HG03108 (cell line): ENCODE results near the gene DENND5A.
"Not testable (repeated sequence)": the region's sequence is repeated elsewhere in the genome, so short reads cannot be mapped to it uniquely, and the experiment has no call there.

ENCODE experiments used
- ATAC-seq: cut with Tn5 transposase; IDR thresholded peaks from one replicate; pipeline ENCODE4 v1.9.1; 2021; ENCODE audit warnings: moderate library complexity; ENCODE audit not compliant: unreplicated experiment

DENND5A gene

DNA sequence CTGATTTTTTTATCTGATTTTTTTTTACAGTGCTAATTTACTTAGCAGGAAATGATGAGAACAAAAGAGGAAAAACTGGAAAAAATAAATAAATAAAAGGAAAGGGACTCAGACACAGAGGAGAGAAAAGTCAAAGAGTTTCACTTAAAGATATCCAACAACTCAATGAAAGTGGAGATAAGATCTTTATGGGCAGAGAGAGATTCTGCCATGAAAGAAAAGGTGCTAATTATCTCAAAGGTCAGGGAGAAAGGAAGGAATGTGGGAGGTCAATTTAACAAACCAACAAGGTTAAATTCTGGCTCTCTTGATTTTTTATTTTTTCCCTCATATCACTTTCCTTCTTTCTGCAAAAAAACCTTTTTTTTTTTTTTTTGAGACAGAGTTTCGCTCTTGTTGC lies 86.0 kb downstream of the DENND5A start:
- no peak for ATAC-seq

DNA sequence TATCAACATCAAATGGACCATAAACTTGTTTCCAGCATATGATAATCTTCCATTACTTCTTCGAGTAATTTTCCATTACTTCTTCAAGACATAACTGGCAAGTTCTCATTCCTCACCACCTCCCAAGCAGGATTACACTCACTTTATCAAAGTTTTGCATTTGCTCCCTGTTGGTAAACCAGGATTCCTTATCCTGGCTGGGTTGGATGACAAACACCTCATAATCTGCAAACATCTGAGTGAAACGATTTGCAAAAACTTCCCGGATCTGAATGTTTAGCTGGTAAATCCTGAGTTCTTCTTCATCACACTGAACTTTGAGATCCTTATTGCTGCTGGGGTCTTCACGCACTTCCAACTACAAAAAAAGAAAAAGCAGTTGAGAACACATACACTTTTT lies 86.4 kb downstream of the DENND5A start:
- ATAC-seq: no peak

DNA sequence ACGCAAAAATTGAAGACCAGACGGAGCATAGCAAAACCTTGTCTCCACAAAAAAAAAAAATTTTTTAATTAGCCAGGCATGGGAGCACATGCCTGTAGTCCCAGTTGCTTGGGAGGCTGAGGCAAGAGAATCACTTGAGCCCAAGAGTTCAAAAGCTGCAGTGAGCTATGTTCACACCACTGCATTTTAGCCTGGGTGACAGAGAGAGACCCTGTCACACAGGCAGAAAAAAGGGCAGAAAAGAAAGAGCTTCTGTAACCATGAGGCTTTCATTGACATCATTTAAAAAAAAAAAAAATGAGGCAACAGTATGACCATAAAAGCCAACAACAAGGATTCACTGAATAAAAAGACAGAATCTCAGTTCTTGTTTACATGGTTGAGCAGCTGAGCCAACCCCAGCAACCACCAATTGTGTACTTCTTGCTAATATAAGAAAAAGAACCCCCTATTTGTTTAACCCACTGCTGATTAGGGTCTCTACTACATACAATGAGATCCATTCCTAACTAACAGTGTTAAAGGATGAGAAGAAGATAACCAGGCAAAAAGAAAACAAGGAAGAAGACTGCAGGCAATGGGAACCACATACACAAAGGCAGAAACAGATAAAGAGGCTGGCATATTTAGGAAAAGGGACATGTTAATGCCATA lies 87.6 kb downstream of the DENND5A start:
- ATAC-seq: no peak

DNA sequence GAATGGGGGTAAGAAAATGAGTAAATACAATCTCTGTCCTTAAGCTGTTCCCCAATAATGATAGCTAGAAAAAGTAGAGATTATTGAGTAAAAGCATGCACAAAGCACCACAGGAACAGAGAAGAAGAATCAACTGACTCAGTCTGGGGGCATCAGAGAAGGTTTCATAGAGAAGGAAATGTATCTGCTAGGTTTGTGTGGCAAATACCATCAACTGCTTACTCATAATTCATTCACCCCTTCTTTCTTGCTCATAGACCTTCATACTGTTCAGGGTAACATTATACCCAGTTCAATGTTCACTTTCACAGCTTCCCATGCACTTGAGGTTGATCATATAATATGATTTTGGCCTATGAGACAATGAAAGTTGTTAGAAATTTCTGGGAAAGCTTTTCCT lies 88.6 kb downstream of the DENND5A start:
- no peak for ATAC-seq

DNA sequence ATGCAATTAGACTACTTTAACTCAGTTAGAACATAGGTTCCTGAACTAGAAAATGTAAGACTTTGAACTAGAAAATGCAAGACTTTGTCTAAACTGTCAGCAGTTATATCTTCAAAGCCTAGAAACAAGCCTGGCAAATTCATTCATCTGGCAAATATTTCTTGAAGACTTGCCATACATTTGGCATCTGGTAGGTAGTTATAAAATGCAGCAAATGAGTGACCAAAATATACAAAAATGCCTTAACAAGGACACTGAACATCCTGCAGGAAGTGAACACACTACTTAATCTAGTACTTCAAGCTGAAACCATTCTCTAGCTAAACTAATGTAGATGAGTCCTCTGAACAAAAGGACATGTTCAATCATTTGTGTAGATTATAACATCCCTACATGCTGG lies 89.0 kb downstream of the DENND5A start:
- ATAC-seq: no peak

DNA sequence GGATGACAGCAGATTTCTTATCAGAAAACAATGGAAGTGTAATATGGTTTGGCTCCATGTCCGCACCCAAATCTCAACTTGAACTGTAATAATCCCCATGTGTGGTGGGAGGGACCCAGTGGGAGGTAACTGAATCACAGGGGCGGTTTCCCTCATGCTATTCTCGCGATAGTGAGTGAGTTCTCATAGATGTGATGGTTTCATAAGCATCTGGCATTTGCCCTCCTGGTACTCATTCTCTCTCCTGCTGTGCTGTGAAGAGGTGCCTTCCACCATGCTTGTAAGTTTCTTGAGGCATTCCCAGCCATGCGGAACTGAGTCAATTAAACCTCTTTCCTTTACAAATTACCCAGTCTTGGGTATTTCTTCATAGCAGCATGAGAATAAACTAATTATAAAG lies 92.8 kb downstream of the DENND5A start:
- ATAC-seq: no peak

DNA sequence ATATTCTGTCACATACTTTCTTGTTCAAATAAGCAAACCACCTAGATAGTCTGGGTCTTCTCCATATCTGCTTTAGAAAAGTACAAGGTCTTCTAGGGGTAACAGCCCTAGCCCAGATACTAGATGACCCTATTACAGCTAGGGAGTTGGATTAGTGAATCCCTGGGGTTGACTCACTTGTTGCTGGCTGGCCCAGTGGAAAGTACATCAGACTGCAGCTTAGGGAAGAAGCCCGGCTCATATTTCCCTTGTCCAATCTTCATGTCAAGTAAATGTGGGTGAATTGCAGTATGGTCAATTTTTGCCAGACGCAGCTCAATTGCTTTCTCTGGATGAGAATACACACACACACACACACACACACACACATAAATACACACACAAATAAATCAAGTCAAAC lies 94.7 kb downstream of the DENND5A start:
- ATAC-seq: no peak

DNA sequence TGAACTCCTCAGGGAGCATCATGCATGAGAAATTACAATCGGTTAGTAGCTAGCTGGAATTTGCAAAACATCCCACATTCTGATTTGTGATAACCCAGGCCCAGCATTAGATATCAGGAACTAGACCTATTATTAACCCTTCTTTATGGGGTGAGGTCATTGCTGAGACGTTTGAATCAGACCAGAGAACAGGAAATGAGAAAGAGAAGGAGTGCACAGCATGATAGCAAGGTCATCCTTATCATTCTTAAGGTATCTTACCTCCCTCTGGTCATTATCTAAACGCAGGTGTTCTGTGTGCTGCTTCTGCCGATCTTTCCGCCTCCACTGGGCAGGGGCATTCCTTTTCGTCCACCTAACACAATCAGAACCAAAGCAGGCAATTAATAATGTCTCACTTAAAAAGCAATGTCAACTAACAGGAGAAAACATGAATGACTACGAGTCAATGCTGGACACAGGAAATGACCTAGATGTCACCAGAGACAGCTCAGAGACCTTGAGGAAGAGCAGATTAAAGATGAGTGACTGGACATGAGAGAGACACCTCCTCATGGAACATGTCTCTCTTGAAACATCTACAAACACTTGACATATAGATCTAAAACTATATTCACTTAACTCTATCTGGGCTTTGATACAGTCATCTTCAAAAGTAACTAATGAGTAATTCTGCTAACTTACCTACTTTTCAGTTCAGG lies 95.4 kb downstream of the DENND5A start:
- ATAC-seq: no peak

DNA sequence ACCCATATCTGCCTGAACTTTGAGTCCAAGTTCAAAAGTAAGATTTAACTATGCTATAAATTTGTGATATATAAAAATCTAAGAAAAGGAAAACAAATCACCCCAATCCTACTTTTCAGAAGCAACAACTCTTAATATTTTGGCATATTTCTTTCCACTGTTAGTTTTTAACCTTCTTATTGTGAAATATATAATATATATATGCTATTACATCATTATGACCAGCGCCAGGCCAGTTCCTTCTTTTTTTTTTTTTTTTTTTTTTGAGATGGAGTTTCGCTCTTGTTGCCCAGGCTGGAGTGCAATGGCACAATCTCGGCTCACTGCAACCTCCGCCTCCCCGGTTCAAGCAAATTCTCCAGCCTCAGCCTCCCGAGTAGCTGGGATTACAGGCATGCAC lies 103.2 kb downstream of the DENND5A start:
- not testable (repeated sequence) for ATAC-seq

DNA sequence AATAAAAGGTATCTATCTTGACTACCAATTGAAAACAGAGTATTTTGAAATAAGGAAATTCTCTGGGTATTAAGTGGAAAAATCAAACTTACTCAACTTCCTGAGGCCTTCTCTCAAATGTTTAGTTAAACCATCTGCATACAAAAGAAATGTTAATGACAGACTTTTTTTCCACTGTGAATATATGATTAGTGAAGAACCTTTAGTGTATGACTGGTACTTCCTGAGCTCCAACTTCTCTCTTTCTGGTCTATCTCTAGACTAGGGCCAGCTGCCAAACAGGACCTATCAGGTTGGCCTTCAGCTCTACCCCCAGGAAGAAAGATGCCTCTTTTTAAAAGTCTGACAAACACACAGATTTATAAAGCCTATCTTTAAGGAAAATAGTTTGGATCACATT lies 105.0 kb downstream of the DENND5A start:
- ATAC-seq: no peak

DNA sequence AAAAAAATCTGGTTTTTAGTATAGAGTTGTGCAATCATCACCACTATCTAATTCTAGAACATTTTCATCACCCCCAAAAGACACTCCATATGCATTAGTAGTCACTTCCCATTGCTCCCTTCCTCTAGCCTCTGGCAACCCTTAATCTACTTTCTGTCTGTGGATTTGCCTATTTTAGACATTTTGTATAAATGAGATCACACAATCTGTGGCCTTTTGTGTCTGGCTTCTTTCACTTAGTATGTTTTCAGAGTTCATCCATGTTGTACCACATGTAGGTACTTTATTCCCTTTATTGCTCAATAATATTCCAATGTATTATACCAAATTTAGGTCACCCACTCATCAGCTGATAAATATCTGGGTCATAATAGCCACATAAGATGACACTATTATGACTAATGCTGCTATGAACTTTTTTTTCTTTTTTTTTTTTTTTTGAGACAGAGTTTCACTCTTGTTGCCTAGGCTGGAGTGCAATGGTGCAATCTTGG lies 106.2 kb downstream of the DENND5A start:
- ATAC-seq: no peak

DNA sequence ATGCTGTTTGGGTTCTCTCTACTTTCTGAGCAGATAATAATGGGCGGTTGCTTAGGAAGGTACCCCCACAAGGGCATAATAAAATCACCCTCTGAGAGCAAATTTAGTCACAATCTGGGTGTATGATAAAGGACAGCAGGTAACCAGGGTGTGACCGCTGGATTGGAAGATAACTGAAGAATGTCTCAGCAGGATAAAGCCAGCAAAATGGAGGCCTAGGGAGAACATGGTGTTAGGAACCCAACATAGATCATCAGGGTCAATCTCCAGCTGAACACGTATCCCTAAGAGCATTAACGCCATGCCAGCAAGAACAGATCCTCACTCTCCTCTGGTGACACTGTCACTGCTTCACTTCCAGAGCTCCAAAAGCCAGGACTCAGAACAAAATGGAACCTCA lies 109.2 kb downstream of the DENND5A start:
- ATAC-seq: no peak

DNA sequence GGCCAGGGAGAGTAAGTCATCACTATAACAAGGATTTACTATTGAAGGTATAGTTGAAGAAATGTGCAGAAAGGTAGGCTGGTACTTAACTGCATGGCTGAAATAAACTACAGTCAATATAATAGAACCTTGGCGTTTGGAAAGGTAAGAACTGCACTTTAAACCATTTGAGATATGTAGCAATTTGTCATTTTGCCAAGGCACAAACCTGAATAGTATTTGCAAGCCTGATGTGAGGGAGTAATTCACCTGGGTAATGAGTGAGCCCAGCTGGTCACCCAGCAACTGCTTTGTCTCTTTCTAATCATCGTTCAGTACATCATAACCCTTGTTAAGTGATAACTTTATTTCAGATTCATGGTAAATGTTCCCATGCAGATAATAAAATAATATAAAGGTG lies 111.5 kb downstream of the DENND5A start:
- no peak for ATAC-seq

DNA sequence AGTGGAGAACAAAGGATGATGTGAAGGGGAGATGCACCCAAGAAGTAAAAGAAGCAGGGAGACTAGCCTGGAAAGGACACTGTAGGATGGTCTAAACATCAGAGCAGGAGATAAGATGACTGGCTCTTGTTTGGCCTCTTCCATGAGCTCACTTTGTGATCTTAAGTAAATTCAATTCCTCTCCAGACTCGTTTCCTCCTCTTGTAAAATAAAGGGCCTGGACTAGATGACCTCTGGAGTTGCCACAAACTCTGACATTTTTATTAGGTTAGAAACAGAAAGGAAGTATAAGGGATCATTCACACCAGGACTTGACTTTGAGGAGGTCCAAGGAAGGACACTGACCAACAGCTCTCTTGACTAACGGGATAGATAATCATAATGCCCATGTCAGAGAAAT lies 113.5 kb downstream of the DENND5A start:
- no peak for ATAC-seq

DNA sequence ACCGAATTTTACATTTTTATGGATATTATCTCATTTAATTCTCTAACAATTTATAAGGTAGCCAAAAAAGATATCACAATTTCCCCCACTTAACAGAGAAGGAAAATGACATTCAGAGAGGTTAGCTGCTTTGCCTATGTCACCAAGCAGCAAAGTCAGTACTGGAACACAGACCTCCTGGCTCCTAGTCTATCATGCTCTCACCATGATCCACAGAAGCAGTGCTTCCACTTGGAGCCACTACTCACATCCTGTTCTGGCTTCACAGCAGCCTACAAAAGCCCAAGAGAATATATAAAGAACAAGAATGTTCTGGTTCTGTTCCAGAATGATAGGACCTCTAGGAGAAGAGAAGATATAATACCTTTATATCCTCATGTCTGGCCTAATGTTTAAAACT lies 114.2 kb downstream of the DENND5A start:
- ATAC-seq: no peak

DNA sequence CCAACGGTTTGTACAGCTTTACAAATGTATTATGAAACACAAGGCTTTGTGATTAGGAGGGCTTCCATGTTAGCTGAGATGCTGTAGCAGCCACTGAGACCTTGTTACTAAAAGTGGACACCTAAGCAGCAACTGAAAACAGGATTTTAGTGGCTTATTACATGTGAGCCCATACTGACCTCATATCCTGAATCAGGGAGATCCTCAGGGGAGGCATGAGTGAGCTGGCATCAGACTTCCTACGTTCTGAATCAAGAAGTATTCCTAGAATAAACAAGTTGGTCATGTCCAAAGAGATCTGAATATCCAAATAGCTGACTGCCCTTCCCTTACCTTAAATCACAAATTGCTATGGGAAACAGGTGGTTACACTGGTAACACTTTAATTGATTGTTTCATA lies 114.6 kb downstream of the DENND5A start:
- no peak for ATAC-seq

DNA sequence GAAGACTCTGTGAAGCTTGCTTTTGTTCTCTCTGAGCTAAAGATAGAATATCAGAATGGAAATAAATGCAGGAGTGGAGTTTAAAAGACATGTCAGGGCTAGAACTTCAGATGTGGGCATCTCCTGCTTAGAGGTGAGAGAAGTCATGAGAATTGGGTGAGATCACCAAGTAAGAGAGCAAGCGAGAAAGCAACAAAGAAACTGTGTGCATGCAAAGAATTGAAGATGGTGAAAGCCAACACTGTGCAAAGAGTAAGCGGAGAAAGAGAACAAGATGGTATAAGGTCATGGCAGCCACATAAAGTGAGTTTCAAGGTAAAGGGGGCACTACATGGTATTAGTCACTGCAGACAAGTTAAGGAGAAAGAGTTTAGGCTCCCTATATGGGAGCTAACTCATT lies 116.4 kb downstream of the DENND5A start:
- ATAC-seq: no peak

DNA sequence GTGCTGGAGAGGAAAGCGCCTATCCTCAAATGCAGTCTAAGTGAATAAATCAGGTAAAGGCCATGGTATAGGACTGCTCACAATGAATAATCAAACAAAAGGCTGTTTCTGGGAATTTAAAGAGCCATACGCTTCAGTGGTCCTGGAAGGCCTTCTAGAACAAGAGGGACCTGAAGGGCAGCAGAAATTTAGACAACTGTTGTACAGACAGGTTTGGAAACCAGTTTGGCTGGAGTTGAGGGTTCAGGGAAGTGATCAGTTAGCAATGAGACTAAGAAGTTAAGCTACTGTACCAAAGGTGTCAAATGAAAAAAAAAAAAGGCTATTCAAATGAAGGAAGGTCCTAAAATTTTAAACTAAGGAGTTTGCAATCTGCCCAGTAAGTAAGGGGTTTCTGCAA lies 117.1 kb downstream of the DENND5A start:
- no peak for ATAC-seq

DNA sequence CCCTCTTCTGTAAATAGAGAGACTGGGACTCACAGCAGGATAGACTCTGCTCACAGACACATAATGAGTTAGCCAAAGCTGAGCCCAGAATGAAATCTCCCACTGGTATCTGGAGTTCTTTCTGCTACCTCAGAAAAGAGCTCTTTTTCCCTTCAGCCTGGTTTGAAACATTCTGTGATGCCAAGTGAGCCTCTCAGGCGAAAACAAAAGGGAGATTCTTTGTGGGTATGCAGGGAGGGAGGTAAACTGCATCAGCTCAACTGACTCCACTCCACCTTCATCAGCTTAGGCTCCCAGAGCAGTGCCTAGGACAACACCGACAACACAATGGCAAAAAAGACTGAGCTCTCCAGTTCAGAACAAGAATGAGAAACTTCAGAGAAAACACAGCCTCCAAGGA lies 118.7 kb downstream of the DENND5A start:
- no peak for ATAC-seq

DNA sequence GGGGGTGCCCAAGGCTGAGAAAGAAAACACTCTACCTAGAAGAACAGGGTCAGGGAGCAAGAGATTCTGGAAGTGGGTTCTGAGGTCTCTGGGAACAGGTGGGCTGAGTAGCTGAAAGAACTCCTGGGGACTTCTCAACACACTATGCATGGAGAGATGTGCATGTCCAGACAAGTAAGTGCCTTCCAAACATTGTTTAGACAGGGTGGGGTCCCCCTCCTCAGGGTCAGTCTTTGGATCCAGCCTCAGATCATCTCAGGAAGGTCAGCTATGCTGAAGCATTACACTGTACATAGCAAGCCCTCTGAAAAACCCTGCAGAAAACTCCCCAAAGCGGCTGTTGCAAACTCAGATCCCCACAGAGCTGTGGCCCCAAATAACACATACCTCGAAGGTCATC lies 119.9 kb downstream of the DENND5A start:
- ATAC-seq: no peak

DNA sequence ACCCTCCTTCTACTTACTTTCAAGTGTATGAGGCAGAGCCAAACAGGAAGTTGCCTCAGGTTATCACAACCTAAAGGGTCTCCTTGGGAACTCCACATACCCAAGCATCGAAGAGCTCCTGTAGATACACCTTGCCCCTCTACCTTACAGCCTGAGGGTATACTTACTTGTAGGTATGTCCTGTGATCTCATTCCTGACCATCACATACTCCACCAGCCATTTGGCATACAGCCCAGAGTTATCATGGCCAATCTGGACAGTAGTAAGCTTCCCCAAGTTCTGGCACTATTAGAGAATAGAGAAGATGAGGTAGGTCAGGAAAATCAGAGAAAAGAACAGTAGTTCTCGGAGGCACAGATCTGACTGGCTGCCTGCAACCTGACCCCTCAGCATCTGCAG lies 120.3 kb downstream of the DENND5A start:
- ATAC-seq: no peak

DNA sequence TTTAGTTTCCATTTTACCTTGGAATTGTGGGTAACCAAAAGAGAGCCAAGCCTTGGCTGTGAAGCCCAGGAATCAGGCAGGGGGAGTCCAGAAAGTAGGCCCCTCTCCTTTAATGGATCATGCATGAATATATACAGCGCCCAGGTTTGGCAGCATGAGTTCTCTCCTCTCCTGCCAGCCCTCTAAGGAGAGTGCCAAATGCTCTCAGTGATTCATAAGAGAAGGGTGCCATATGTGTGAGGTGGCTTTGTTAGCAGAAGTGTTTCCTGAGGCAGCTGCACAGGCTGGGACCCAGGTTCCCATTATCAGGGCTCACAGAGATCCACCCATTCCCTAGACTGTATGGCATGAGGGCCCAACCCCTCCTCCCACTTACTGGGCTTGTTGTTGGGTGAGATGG lies 121.4 kb downstream of the DENND5A start:
- no peak for ATAC-seq

DNA sequence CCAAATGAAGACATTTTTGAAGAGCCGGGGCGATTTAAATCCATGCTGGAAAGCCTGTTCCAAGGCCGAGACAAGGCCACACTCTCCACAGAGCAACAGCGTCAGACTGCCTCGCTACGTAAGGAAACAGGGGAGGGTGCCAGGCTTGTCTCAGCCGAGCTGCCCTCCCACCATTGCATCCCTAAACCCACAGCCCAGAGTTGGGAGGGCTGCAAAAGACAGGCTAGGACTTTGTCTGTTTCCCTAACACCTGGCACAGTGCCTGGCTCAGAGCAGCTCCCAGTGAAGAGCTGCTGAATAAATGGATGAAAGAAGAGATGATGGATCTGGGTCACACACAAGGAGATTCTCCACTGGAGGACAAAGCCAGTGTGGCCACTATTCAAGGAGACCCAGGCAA lies 122.4 kb downstream of the DENND5A start:
- ATAC-seq: no peak
